Measurements from ENCODE around the gene TPRX2. TPM values are rescaled to one million over a fixed set of nuclear protein-coding genes. Genes with fewer than 3 reads are reported as not detected.

Gene TPRX2
- polyA plus RNA-seq, 3 donors, result not detected

Other genes starting within 250 kb of the TPRX2 start
- 10 to 100 TPM; 23.6 to 29.3 (median 25.9) TPM for gene EHD2, start 145.8 kb upstream of the TPRX2 start, polyA plus RNA-seq (ENCODE audit: insufficient read length in 3 of 3)
- gene NOP53, start 113.7 kb upstream of the TPRX2 start, polyA plus RNA-seq (ENCODE audit: insufficient read length in 3 of 3), result 100 to 1,000 TPM; 327 to 363 (median 362) TPM
- 100 to 1,000 TPM; 113 to 135 (median 121) TPM for gene SELENOW, start 80.5 kb upstream of the TPRX2 start, polyA plus RNA-seq (ENCODE audit: insufficient read length in 3 of 3)
- not detected for gene TPRX1, start 54.7 kb upstream of the TPRX2 start, polyA plus RNA-seq (ENCODE audit: insufficient read length in 3 of 3)
- gene CRX, start 37.3 kb upstream of the TPRX2 start, polyA plus RNA-seq (ENCODE audit: insufficient read length in 3 of 3), result not detected
- gene SULT2A1, start 27.1 kb downstream of the TPRX2 start, polyA plus RNA-seq (ENCODE audit: insufficient read length in 3 of 3), result under 1 TPM in 2 of 3 donors, not detected in 1; 0.10 to 0.33 TPM
- not detected for gene BSPH1, start 132.9 kb downstream of the TPRX2 start, polyA plus RNA-seq (ENCODE audit: insufficient read length in 3 of 3)
- under 1 TPM in 2 of 3 donors, not detected in 1; 0.31 to 0.76 TPM for gene ELSPBP1, start 135.4 kb downstream of the TPRX2 start, polyA plus RNA-seq (ENCODE audit: insufficient read length in 3 of 3)
- not detected for gene CABP5, start 184.8 kb downstream of the TPRX2 start, polyA plus RNA-seq (ENCODE audit: insufficient read length in 3 of 3)

All from right renal cortex interstitium (tissue), 3 donors.